HG03354 (cell line): ENCODE measurements around the gene CLEC10A.
"Not testable (repeated sequence)": the region's sequence is repeated elsewhere in the genome, so short reads cannot be mapped to it uniquely, and the experiment has no call there.

Source experiments
- ATAC-seq: cut with Tn5 transposase; IDR thresholded peaks from one replicate; pipeline ENCODE4 v1.9.1; 2021; ENCODE audit warnings: mild to moderate bottlenecking; ENCODE audit not compliant: unreplicated experiment, poor library complexity, severe bottlenecking

CLEC10A gene

GRCh38 chr17:7080456-7081041 lies 498 bp upstream of the CLEC10A start:
- ATAC-seq: no peak

- ATAC-seq: no peak
These were observed 1.3 kb downstream of the CLEC10A start for GRCh38 chr17:7078711-7079110.

GRCh38 chr17:7077911-7078546 lies 2.0 kb downstream of the CLEC10A start:
- no peak for ATAC-seq

- no peak for ATAC-seq
These were observed 5.1 kb downstream of the CLEC10A start for GRCh38 chr17:7074931-7075330.

- ATAC-seq: no peak
These were observed 7.6 kb downstream of the CLEC10A start for GRCh38 chr17:7072406-7072805.

GRCh38 chr17:7070712-7071111 lies 9.3 kb downstream of the CLEC10A start:
- no peak for ATAC-seq

- no peak for ATAC-seq
These were observed 11.8 kb downstream of the CLEC10A start for GRCh38 chr17:7068268-7068667.

- no peak for ATAC-seq
These were observed 12.9 kb downstream of the CLEC10A start for GRCh38 chr17:7067198-7067597.

GRCh38 chr17:7064261-7064660 lies 15.8 kb downstream of the CLEC10A start:
- no peak for ATAC-seq

- no peak for ATAC-seq
These were observed 16.4 kb downstream of the CLEC10A start for GRCh38 chr17:7063518-7064094.

GRCh38 chr17:7060165-7060891 lies 19.7 kb downstream of the CLEC10A start:
- no peak for ATAC-seq

GRCh38 chr17:7058831-7059447 lies 21.1 kb downstream of the CLEC10A start:
- no peak for ATAC-seq

- no peak for ATAC-seq
These were observed 23.7 kb downstream of the CLEC10A start for GRCh38 chr17:7056386-7056785.

GRCh38 chr17:7050583-7050982 lies 29.5 kb downstream of the CLEC10A start:
- not testable (repeated sequence) for ATAC-seq

GRCh38 chr17:7048968-7049367 lies 31.1 kb downstream of the CLEC10A start:
- no peak for ATAC-seq

GRCh38 chr17:7047566-7047965 lies 32.5 kb downstream of the CLEC10A start:
- no peak for ATAC-seq

- ATAC-seq: not testable (repeated sequence)
These were observed 33.2 kb downstream of the CLEC10A start for GRCh38 chr17:7046725-7047397.

GRCh38 chr17:7046127-7046724 lies 33.8 kb downstream of the CLEC10A start:
- no peak for ATAC-seq

- ATAC-seq: no peak
These were observed 34.4 kb downstream of the CLEC10A start for GRCh38 chr17:7045492-7046126.
